Measurements from ENCODE around the gene GNA14.
A peak's percentile ranks its signal among the peaks of the same experiment; 100 is the strongest.

The GNA14 gene

DNA sequence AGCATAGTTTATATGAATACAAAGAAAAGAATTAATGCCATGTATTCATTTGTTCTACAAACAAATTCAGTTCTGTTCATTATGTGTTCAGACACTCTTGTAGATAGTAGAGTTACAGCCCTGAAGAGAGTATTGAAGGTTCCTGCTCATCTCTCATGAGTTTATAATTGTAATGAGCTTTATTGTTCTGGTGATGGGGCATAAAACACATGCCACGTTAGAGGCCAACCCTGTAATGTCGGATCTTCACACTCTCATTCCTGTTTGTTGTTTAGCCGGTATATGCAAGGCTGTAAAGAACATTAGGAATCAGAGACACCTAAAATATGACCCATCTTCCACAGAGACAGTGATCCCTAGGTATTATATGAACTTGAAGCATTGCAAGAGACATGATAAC is 256.3 kb downstream of the GNA14 start:
- H3K27ac ChIP-seq: peak overlapping the region; percentile 52
- TF ChIP-seq, protein P1, sequence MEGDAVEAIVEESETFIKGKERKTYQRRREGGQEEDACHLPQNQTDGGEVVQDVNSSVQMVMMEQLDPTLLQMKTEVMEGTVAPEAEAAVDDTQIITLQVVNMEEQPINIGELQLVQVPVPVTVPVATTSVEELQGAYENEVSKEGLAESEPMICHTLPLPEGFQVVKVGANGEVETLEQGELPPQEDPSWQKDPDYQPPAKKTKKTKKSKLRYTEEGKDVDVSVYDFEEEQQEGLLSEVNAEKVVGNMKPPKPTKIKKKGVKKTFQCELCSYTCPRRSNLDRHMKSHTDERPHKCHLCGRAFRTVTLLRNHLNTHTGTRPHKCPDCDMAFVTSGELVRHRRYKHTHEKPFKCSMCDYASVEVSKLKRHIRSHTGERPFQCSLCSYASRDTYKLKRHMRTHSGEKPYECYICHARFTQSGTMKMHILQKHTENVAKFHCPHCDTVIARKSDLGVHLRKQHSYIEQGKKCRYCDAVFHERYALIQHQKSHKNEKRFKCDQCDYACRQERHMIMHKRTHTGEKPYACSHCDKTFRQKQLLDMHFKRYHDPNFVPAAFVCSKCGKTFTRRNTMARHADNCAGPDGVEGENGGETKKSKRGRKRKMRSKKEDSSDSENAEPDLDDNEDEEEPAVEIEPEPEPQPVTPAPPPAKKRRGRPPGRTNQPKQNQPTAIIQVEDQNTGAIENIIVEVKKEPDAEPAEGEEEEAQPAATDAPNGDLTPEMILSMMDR (IDR thresholded peaks at IDR 0.05): no peak
- TF ChIP-seq ZFX (IDR thresholded peaks at IDR 0.05; ENCODE audit: borderline replicate concordance): no peak

DNA sequence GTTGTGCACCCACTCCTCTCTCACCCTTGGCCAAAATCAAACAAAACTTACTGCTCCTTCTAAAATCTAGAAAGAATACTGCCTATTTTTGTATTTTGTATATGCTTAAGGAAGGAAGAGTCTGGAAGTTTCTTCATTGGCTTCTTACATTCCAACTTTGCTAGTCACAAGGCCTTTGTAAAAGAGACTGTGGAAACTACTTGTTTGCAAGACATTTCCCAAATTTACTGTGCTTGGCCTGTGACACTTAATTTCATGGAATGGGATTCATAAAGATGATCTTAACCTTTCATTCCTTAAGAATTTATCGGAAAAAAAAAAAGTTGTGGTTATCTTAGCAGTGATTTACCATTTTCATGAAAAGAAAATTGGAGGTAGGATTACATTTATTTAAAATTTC is 261.9 kb downstream of the GNA14 start:
- no peak for TF ChIP-seq ZFX (IDR thresholded peaks at IDR 0.05; ENCODE audit: borderline replicate concordance)
- TF ChIP-seq, protein P1 (IDR thresholded peaks at IDR 0.05): no peak
- H3K27ac ChIP-seq: no peak overlapping the region

DNA sequence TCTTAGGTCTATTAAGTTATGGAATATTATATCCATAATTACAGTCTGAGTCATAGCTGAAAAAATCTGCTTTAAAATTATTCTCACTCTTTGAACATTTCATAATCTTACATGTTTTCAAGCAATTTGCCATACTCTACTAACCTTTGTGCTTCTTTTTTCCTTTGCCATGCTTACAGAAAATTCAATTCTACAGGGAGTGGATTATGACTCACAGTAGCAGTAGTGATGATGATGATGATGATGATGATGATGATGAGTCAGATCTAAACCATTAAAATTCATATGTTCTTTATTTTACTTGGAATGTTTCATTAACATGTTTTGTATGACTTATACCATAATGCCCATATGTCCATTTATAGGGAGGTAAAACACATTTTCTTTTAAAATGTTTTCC is 263.7 kb downstream of the GNA14 start:
- TF ChIP-seq ZFX (IDR thresholded peaks at IDR 0.05; ENCODE audit: borderline replicate concordance): no peak
- TF ChIP-seq, protein P1 (IDR thresholded peaks at IDR 0.05): no peak
- no peak overlapping the region for H3K27ac ChIP-seq

DNA sequence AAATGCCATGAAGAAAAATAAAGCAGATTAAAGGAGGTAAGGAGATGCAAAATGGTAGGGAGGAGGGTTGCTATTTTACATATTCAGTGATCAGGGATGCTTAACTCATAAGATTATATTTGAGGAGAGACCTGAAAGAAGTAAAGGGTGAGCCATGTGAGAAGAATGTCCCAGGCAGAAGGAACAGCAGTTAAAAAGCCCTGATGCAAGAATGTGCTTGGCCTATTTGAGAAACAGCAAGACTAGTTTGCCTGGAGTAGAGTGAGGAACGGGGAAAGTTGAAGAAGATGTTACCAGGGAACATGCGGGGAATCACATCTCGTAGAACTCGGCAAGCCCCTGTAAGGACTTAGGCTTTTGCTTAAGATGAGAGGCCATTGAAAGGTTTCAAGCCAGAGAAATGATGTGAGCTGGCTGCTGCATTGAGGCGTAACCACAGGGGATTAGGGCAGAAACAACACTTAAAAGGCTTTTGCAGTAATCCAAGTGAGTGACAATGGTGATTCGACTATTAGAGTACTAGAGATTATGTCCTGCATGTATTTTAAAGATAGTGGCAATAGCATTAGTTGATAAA is 272.1 kb downstream of the GNA14 start:
- no peak overlapping the region for H3K27ac ChIP-seq
- TF ChIP-seq, protein P1 (IDR thresholded peaks at IDR 0.05): no peak
- TF ChIP-seq ZFX (IDR thresholded peaks at IDR 0.05; ENCODE audit: borderline replicate concordance): no peak

DNA sequence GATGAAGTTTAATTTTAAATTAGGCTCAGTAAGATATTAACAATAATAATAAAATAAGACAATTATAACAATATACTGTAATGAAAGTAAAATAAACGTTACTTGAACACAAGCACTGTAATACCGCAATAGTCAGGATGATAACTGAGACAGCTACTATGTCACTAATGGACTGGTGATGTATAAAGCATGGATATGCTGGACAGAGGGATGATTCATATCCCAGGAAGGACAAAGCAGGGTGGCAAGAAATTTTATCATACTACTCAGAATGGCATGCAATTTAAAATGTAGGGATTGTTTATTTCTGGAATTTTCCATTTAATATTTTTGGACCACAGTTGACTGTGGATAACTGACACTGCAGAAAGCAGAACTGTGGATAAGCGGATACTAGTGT is 273.9 kb downstream of the GNA14 start:
- no peak overlapping the region for H3K27ac ChIP-seq
- no peak for TF ChIP-seq ZFX (IDR thresholded peaks at IDR 0.05; ENCODE audit: borderline replicate concordance)
- TF ChIP-seq, protein P1 (IDR thresholded peaks at IDR 0.05): no peak
